Right kidney (tissue), 9 donors: ENCODE measurements around the gene GTF2IRD2.
"Not testable (repeated sequence)": the region's sequence is repeated elsewhere in the genome, so short reads cannot be mapped to it uniquely, and the experiment has no call there.

ENCODE experiments used
- DNase-seq: peaks from one replicate; pipeline ENCODE4 v3.0.0-alpha.2; 2016
- long read RNA-seq, 8 donors: transcript quantifications; one replicate each; lab custom pipeline, GENCODE V29; 2026

GTF2IRD2 gene
- long read RNA-seq, donor 1, transcript GTF2IRD2-205 (3 exons, 578 nt): major isoform, 6 of 7 reads
- long read RNA-seq, donor 1, partial matches to known transcripts: 0 of 7 reads
- long read RNA-seq, donor 1, other reads (novel, unspliced or antisense): 0 of 7 reads
- long read RNA-seq, donor 2, transcript GTF2IRD2-205 (3 exons, 578 nt): major isoform, 5 of 13 reads
- long read RNA-seq, donor 2, partial matches to known transcripts: 7 of 13 reads
- long read RNA-seq, donor 2, other reads (novel, unspliced or antisense): 0 of 13 reads
- long read RNA-seq, donor 3, partial matches to known transcripts: 0 of 2 reads
- long read RNA-seq, donor 3, other reads (novel, unspliced or antisense): 0 of 2 reads
- long read RNA-seq, donor 4, partial matches to known transcripts: 14 of 18 reads
- long read RNA-seq, donor 4, other reads (novel, unspliced or antisense): 0 of 18 reads
- long read RNA-seq, donor 5, partial matches to known transcripts: 51 of 53 reads
- long read RNA-seq, donor 5, other reads (novel, unspliced or antisense): 0 of 53 reads
- long read RNA-seq, donor 6, partial matches to known transcripts: 58 of 58 reads
- long read RNA-seq, donor 6, other reads (novel, unspliced or antisense): 0 of 58 reads
- long read RNA-seq, donor 7, transcript GTF2IRD2-205 (3 exons, 578 nt): major isoform, 6 of 27 reads
- long read RNA-seq, donor 7, partial matches to known transcripts: 19 of 27 reads
- long read RNA-seq, donor 7, other reads (novel, unspliced or antisense): 0 of 27 reads
- long read RNA-seq, donor 8, partial matches to known transcripts: 28 of 33 reads
- long read RNA-seq, donor 8, other reads (novel, unspliced or antisense): 0 of 33 reads

DNA sequence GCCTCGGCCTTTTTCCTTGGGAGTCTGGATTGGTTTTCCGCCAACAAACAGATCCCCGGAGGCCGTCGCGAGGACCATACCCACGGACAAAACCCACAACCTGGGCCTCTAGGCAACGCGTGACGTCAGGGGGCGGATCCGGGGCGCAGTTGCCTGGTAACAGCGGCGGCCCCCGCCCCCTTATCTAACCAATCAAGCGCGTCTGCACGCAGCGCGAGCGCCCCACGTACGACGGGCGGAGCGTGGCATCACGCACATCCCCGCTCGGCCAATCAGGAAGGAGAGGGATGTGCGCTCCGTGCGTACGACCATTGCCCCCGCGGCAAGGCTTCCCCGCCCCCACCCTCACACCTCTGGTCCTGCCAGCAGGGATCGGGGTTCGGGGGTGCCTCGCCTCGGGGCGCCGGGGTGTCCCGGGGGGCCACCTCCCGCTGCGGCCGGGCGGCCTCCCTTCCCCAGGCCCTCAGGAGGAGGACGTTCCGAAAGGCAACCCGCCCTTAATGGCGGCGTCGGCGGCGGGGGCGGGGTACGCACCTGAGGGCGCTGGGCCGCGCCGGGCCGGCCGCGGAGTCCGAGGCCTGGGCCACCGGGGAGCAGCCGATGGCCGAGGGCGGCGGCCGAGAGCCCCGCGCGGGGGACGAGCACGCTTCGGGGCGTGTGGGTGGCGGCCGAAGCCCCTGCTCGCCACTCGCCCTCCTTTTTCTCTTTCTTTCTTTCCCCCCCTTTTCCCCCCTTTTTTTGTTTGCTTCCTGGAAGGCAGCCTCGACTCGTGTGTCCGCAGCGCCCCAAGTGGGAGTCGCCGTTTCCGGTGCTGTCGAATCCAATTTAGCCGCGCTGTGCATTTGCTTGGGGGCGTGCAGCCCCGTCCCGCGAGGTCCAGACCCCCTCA is at the start of gene GTF2IRD2:
Gene GTF2IRD2 (minus strand): TSS at position 773 of the 889 bp plus-strand sequence. CDS start 15,227 bp downstream, outside the sequence.
- not testable (repeated sequence) for DNase-seq

- peak; percentile 70 for DNase-seq
These were observed 39.0 kb upstream of the GTF2IRD2 start for GRCh38 chr7:74890158-74891123.

GRCh38 chr7:74889518-74890129 is 38.2 kb upstream of the GTF2IRD2 start:
- not testable (repeated sequence) for DNase-seq

GRCh38 chr7:74885295-74885694 is 33.9 kb upstream of the GTF2IRD2 start:
- not testable (repeated sequence) for DNase-seq

- not testable (repeated sequence) for DNase-seq
These were observed 30.7 kb upstream of the GTF2IRD2 start for GRCh38 chr7:74882110-74882509.

- DNase-seq: not testable (repeated sequence)
These were observed 23.5 kb upstream of the GTF2IRD2 start for GRCh38 chr7:74874748-74875512.

DNA sequence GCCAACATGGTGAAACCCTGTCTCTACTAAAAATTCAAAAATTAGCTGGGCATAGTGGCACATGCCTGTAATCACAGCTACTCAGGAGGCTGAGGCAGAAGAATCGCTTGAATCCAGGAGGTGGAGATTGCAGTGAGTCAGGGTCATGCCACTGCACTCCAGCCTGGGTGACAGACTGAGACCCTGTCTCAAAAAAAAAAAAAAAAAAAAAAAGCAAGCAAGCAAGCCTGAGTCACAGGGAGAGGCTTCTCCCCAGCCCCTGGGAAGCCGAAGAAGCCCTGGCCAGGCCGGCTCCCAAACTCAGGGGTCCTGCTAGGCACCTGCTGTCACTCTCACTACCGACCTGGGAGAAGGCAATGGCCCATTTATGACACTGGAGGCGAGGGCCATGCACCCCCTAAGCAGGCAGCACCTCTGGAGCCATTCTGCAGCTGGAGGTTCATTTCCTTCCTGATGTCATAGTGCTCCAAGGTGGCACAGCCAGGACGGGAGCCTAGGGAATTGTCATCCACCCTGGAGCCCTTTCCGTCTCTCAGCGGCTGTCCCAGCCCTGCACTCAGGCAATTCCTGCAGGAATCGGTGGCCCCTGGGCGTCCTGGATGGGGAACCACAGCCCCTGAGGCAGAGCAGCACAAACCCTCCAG is 22.8 kb upstream of the GTF2IRD2 start:
- not testable (repeated sequence) for DNase-seq

- DNase-seq: not testable (repeated sequence)
These were observed 21.1 kb upstream of the GTF2IRD2 start for GRCh38 chr7:74872542-74872941.

- DNase-seq: not testable (repeated sequence)
These were observed 14.4 kb upstream of the GTF2IRD2 start for GRCh38 chr7:74865777-74866176.

DNA sequence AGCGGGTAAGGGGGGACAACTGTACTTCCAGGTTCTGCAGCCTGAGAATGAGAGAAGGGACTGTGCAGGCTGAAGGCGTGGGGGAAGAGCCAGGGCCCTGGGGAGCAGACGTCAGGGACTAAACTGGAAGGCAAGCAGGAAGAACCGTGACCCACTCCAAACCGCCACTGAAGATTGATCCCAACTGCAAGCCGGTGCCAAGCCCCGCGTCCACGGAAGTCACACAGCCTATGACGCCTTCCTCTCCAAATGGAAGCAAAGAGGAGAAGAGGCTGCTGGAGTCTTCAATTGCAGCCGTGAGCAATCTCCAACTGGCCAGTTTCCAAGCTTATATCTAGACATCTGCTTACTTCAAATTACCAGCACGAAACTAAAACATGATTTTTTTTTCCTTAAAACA is 1.6 kb downstream of the GTF2IRD2 start:
- DNase-seq: not testable (repeated sequence)

DNA sequence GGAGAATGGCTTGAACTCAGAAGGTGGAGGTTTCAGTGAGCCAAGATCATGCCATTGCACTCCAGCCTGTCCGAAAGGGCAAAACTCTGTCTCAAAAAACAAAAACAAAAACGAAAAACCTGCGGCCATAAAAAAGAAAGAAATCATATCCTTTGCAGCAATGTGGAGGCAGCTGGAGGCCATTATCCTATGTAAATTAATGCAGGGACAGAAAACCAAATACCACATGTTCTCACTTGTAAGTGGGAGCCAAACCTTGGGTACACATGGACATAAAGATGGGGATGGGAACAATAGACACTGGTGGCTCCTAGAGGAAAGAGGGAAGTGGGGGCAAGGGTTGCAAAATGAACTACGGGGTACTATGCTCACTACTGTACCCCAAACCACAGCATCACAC is 21.0 kb downstream of the GTF2IRD2 start:
- DNase-seq: not testable (repeated sequence)

DNA sequence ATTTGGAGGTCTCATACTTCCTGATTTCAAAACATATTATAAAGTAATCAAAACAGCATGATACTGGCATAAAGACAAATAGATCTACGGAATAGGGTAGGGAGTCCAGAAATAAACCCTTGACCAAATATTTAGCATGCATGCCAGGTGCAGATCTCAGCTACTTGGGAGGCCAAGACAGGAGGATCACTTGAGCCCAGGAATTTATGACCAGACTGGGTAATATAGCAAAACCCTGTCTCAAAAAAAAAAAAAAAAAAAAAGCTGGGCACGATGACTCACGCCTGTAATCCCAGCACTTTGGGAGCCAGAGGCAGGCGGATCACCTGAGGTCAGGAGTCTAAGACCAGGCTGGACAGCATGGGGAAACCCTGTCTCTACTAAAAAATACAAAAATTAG is 21.4 kb downstream of the GTF2IRD2 start:
- not testable (repeated sequence) for DNase-seq

DNA sequence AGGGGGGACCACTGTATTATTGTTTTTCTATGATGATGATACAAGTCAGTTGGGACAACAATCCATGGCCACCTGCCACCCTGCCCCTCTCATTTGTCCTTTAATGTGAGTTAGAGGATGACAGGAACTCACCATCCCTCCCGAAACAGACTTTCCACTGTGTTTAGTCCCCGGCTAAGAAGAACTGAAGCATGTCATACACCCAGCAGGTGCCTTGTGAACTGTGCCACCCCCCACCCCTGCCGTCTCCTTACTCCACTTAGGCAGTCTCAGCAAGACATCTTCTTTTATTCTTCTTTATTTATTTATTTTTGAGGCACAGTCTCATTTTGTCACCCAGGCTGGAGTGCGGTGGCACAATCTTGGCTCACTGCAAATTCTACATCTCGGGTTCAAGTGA is 30.1 kb downstream of the GTF2IRD2 start:
- DNase-seq: not testable (repeated sequence)

DNA sequence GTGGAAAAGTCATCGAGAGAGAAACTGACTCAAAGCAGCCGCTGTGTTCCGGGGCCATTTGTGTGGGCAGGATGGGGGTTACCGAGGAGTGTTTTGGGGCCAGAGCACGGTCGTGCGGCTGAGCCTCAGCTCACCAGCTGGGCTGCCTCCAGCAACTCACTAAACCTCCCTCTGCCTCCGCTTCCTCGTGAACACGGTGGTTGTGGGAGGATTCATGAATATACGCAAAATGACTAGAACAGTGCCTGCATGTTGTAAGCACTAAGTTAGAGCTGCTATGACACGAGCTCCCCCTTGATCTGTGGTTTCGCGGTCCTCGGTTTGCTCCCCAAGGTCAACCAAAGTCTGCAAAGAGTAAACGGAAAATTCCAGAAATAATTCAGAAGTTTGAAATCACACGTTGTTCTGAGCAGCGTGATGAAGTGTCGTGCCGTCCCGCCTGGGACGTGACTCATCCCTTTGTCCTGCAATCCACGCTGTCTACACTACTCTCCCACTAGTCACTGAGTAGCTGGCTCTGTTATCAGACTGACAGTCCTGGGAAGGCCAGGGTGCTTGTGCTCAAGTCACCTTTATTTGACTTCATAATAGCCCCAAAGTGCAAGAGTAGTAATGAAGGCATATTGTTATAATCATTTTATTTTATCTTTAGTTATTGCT is 31.1 kb downstream of the GTF2IRD2 start:
- DNase-seq: not testable (repeated sequence)

DNA sequence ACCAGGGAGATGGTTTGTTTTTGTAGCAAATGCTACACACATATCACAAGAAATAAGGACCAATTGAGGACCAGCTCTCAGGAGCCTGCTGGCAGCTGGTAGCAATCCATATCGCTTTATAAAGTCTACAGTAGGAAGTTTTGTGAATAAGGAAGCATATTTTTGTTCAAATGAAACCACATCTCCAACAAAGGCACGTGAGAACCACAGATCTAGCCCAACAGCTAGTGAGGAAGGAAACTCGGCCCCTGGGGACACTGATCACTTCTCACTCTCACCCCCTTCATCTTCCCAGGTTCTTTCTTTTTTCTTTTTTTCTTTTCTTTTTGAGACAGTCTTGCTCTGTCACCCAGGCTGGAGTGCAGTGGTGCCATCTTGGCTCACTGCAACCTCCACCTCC is 35.5 kb downstream of the GTF2IRD2 start:
- DNase-seq: not testable (repeated sequence)

GRCh38 chr7:74798644-74799043 is 52.8 kb downstream of the GTF2IRD2 start:
- not testable (repeated sequence) for DNase-seq

DNA sequence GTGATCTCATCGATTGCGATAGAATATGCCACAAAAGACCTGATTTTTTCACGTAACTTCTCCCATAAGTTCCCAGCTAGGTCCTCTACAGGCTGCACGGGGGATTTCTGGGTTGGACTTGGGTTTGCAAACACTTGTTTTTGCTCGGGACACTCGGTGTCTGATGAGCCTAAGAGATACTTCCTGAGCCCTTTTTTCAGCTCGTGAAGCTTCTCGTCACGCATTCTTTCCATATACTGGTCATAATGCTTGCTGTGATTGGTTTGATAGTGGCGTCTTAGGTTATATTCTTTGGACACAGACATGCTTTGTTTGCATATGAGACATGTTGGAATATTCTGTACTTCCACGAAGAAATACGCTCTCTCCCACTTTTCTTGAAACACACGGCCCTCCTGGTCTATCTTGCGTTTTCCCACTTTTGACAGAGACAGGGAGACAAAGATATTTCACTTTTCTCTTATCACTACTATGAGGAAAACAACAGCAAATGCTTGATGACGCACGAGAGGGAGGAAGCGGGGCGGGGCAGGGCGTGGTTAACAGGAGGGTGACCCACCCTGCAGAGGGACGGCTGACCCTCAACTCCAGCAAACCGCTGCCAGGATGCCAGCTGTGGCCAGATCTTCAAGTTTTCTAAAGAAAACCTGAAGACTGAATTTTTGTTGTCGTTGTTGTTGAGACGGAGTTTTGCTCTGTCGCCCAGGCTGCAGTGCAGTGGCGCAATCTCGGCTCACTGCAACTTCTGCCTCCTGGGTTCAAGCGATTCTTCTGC is 53.4 kb downstream of the GTF2IRD2 start:
- DNase-seq: not testable (repeated sequence)
